HG02759 (cell line): ENCODE measurements around the gene TRABD2B.

Source experiments
- ATAC-seq: cut with Tn5 transposase; IDR thresholded peaks from one replicate; pipeline ENCODE4 v1.9.1; 2021; ENCODE audit warnings: mild to moderate bottlenecking, moderate library complexity; ENCODE audit not compliant: unreplicated experiment

TRABD2B gene

DNA sequence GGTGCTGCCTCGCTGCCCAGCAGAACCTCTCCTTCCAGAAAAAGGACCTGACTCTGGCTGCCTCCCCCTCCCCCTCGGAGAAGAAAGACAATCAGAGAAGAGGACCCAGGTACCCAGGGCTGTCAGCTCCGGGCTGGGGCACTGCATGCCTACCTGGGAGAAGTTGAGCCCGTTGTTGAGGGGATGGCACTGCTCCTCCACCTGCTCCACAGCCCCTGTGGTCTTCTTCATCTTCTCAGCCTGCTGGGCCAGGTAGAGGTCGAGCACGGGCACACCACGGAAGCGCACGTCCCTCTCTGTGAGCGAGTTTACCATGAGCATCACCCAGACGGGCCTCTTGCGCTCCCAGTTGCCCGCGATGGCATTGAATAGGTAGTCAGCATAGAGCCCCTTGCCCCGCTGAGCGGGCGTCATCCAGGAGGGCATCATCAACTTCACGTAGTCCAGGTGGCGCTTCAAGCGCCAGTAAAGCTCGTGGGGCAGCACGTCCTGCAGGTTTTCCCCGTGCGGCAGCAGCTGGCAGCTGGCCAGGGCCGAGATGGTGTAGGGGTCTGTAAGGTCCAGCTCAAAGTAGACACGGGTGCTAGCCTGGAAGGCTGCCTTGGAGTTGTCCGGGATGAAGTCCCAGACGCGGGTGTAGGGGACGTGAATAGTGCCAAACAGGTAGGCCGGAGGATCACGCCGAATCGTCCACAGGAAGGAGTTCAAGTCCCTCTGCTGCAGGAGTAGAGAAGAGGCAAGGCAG lies 3.1 kb downstream of the TRABD2B start:
- ATAC-seq = no peak

DNA sequence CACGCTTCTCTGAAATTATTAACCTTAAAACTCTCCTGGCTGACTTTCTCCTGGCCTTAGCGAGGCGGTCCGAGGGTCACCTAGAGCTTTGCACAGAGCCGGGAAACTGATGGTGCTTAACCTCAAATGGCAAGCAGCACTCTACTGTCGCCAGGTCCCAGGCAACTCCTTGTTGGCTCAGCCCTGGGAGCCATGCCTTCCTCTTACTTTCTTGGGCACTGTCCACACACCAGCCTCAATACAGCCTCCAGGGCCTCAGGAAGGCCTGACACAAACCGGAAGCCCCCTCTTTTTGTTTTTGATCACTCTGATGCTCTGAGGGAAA lies 3.8 kb downstream of the TRABD2B start:
- no peak for ATAC-seq

GRCh38 chr1:47992720-47993415 lies 4.3 kb downstream of the TRABD2B start:
- no peak for ATAC-seq

DNA sequence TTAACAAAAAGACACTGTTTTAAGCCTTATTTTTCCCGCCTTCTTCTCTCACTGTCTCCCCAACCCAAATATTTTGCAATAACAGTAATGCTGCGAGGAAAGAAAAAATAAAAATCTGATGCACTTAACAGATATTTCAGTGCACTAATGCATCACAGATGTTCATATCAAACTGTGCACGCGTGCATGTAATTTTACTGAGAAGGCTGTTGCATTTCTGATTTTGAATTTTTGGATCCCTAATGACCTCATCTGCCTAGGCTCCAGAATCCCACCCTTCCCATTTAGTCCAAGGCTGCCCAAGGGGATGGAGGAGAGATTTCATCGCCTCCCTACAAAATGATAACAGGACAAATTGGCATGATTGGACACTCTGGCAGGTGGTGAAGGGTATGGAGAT lies 5.5 kb downstream of the TRABD2B start:
- no peak for ATAC-seq

- ATAC-seq = no peak
Measured at GRCh38 chr1:47991187-47991586, 6.0 kb downstream of the TRABD2B start.

DNA sequence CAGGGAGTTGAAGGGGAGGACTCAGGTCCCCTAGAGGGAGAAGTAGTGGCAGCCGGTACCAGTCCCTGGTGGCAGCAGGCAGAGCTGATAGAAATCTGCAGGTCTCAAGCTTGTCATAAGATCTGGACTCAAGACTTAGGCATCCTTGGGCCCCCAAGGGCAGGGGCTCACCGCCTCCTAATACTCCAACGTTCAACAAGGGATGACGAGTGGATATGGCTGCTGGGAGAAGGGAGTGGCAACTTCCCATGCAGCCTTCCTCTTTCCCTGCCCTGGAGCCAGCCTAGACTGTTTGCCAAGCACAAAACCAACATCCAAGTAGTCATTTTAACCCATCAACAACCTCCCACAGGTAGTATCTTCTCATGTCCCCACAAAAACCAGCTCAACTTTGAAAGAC lies 6.9 kb downstream of the TRABD2B start:
- ATAC-seq = no peak

DNA sequence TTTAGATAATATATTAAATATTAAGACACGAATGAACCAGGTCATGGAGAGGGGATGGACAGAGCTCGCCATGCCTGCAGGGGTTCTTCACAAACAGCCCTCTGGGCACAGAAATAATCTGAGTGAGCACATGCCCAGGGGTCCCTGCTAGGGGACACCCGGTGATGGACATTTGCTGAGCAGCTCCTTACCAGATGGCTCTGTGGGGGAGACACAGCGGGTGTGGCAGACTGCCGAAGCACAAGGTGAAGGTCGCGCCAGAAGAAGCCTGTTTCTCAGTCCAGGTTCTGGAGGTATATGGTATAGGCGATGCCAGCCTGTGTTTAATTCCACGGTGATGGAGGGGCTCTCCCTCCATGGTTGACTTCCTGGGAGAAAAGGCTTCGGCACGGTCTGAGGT lies 9.6 kb downstream of the TRABD2B start:
- no peak for ATAC-seq

- ATAC-seq = no peak
Measured at GRCh38 chr1:47986761-47987200, 10.4 kb downstream of the TRABD2B start.

GRCh38 chr1:47985018-47985417 lies 12.2 kb downstream of the TRABD2B start:
- ATAC-seq = no peak

GRCh38 chr1:47984175-47984789 lies 12.9 kb downstream of the TRABD2B start:
- no peak for ATAC-seq

DNA sequence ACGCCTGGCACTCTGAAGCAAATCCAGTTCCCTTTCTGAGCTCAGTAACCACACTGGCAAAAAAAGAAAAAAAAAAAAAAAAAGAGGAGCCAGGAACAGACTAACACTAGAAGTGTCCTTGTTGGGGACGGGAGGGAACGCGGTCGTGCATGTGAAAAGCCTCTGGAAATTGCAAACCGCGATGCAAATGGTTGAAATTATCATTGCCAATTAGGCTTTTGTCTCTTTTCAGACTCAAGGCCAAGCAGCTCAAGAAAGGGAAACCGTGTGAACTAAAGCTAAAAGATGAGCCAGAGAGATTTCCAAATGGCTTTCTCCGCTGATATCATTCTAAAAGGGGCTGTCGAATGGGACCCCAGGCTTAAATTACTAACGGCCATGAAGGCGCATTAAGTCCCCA lies 13.5 kb downstream of the TRABD2B start:
- ATAC-seq = no peak

GRCh38 chr1:47981667-47982350 lies 15.4 kb downstream of the TRABD2B start:
- ATAC-seq = no peak

DNA sequence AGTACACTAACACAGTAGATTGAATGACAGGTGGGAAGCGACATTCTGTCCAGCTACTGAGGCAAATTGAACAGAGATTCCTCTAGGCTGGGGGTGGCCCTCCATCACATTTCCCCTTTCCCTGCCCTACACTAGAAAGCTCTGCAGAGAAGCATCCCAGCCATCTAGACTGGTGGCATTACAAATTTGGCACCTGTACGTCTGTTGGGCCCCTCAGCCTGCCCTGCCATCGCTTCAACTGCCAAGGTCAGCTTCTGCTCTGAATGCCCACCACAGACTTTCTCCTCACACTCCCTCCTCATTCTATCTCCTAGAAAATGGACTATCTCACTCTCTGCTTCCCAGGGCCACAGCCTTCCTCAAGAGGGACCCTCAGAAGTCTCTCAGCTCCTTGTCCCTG lies 16.7 kb downstream of the TRABD2B start:
- no peak for ATAC-seq

GRCh38 chr1:47979724-47980123 lies 17.5 kb downstream of the TRABD2B start:
- ATAC-seq = no peak

GRCh38 chr1:47978486-47978885 lies 18.7 kb downstream of the TRABD2B start:
- no peak for ATAC-seq

DNA sequence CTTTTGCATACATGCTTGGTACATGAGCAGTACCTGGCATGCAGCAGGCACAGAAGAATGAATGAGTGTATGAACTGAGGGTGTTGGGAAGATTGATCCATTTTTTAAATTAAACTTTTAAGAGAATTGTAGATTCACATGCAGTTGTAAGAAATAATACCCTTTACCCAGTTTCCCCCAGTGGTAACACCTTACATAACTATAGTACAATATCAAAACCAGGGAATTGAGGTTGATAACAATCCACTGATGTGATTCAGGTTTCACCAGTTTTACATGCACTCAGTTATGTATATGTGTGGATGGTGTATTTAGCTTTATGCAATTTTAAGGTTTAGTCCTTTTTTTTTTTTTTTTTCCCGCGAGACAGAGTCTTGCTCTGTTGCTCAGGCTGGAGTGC lies 20.5 kb downstream of the TRABD2B start:
- no peak for ATAC-seq

DNA sequence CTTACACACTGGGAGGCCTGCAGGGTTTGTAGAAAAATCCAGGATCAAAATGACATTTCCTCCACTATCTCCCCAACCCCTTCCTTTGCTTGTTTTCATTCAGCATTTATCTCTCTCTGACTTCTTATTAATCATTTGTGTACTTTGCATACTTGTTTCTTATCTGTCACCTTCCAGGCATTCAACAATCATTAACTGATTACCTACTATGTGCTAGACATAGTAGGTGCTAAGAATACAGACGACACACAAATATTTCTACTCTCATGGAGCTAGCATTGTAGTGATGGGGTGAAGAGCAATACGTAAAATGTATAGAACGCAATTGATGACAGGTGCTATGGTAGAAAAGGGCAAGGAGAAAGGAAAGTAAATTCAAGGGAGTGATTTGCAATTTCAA lies 20.9 kb downstream of the TRABD2B start:
- ATAC-seq = no peak

DNA sequence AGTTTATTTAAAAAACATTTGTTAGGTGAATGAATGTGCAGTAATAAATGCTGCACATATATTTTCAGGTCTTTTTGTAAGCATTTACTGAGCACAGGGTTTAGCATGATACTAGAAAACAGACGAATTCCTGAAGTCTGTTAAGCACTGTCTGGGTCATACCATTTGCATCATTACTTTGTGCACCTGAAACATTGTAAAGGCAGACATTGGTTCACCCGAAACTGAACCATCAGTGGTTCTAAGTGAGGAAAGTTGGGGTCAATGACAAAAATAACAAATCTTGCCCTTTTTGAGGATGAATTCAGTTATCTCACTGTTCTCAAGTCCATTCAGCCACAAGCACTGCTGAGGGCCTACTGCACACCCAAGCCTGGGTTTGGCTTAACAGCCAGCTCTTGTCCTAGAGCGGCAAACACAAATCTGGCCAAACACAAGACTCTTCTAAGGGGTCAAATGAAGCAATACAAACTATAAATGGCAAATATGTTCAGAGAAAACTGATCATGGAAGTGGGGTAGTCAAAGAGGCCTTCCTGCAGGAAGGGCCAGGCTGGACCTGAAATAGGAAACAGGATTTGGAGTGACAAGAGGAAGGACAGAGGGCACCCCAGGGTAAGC lies 21.8 kb downstream of the TRABD2B start:
- no peak for ATAC-seq

DNA sequence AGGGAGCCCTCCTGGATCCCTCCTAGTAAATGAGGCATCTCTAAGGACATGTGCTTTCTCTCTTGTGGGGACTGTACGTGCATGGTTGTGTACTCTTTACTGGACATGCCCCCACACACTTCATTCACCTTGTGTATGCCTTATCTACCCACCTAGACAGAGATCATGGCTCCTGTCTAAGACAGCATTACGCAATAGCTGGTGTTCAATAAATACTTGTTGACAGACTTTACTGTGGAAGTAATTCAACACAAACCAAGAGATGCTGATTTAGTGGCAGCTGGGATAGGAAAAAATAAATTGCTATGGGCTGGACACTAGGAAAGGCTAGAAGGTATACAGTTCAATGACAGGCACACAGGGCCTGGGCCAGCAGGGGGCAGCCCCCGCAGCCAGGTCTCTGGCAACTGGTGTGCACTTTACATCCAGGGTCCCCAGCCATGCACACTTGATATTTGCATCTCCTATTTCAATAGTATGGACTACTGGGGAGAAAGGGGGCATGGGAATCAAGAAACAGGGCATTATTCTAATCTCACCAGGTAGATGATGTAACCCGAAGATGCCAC lies 24.2 kb downstream of the TRABD2B start:
- ATAC-seq = no peak

- ATAC-seq = no peak
Measured at GRCh38 chr1:47971385-47972160, 25.6 kb downstream of the TRABD2B start.
